IMR-90 (cell line): ENCODE results near the gene SEZ6L.

Experiments used
- CHD1 ChIP-seq: IDR thresholded peaks from 2 replicates; pipeline ENCODE4 v1.6.1; 2012; ENCODE audit warnings: low read depth, low read length, improper control_type of control experiment
- POLR2A ChIP-seq: IDR thresholded peaks from 2 replicates; pipeline ENCODE4 v1.6.1; 2012; ENCODE audit warnings: mild to moderate bottlenecking, low read depth, low read length
- RAD21 ChIP-seq: IDR thresholded peaks from 2 replicates; pipeline ENCODE4 v1.6.1; 2012; ENCODE audit warnings: low read length, improper control_type of control experiment
- RCOR1 ChIP-seq: IDR thresholded peaks from 2 replicates; pipeline ENCODE4 v1.6.1; 2012; ENCODE audit warnings: mild to moderate bottlenecking, low read length, improper control_type of control experiment; ENCODE audit not compliant: insufficient replicate concordance
- SMC3 ChIP-seq: fragments of 150-350 bp; IDR thresholded peaks from 2 replicates; pipeline ENCODE4 v1.6.1; 2016; ENCODE audit warnings: low read depth, mild to moderate bottlenecking, antibody characterized with exemption, low read length, moderate library complexity
- TF ChIP-seq, protein P1 (sequence below): conservative IDR thresholded peaks from 2 replicates; pipeline ENCODE4 v1.5.1; 2012; ENCODE audit warnings: mild to moderate bottlenecking, low read depth, low read length, improper control_type of control experiment
- TF ChIP-seq, protein P2 (sequence below): fragments of 150-350 bp; IDR thresholded peaks from 2 replicates; pipeline ENCODE4 v1.6.1; 2017; ENCODE audit warnings: mild to moderate bottlenecking, antibody characterized with exemption, low read length, low read depth

DNA sequence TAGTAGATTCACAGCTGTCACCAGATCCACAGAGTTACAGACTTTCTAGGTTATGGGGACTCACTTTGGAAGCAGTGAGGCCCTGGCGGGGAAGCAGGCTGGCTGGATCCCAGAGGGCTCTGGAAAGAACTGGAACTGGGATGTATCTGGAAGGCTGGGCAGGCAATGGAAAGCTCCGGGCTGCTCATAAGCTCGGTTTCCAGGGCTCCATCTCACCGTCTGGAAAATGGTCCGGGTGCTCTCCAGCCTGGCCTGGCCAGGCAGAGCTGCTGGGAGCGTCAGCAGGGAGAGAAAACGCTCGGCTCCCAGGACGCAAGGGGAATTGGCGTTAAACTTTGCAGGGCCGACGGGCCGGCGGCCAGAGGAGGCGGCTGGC, 335 bp upstream of the SEZ6L start:
- TF ChIP-seq, protein P1, sequence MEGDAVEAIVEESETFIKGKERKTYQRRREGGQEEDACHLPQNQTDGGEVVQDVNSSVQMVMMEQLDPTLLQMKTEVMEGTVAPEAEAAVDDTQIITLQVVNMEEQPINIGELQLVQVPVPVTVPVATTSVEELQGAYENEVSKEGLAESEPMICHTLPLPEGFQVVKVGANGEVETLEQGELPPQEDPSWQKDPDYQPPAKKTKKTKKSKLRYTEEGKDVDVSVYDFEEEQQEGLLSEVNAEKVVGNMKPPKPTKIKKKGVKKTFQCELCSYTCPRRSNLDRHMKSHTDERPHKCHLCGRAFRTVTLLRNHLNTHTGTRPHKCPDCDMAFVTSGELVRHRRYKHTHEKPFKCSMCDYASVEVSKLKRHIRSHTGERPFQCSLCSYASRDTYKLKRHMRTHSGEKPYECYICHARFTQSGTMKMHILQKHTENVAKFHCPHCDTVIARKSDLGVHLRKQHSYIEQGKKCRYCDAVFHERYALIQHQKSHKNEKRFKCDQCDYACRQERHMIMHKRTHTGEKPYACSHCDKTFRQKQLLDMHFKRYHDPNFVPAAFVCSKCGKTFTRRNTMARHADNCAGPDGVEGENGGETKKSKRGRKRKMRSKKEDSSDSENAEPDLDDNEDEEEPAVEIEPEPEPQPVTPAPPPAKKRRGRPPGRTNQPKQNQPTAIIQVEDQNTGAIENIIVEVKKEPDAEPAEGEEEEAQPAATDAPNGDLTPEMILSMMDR = no peak
- no peak for TF ChIP-seq POLR2A
- TF ChIP-seq, protein P2, sequence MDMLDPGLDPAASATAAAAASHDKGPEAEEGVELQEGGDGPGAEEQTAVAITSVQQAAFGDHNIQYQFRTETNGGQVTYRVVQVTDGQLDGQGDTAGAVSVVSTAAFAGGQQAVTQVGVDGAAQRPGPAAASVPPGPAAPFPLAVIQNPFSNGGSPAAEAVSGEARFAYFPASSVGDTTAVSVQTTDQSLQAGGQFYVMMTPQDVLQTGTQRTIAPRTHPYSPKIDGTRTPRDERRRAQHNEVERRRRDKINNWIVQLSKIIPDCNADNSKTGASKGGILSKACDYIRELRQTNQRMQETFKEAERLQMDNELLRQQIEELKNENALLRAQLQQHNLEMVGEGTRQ = no peak
- TF ChIP-seq RAD21 = no peak
- no peak for TF ChIP-seq CHD1
- no peak for TF ChIP-seq RCOR1
- TF ChIP-seq SMC3 = no peak
